GM12872 (cell line): ENCODE measurements around the gene CCN5.

Experiments
- CTCF ChIP-seq: IDR thresholded peaks from 3 replicates; pipeline ENCODE4 v1.5.1; 2011; ENCODE audit warnings: low read depth, mild to moderate bottlenecking, low read length, moderate library complexity; ENCODE audit not compliant: insufficient read depth

The CCN5 gene

GRCh38 chr20:44701118-44701857 is 13.9 kb upstream of the CCN5 start:
- TF ChIP-seq CTCF: no peak

GRCh38 chr20:44701858-44702256 is 13.3 kb upstream of the CCN5 start:
- TF ChIP-seq CTCF: no peak

GRCh38 chr20:44702776-44703175 is 12.4 kb upstream of the CCN5 start:
- no peak for TF ChIP-seq CTCF

GRCh38 chr20:44703183-44703925 is 11.8 kb upstream of the CCN5 start:
- TF ChIP-seq CTCF: no peak

- no peak for TF ChIP-seq CTCF
Measured at GRCh38 chr20:44703956-44704488, 11.1 kb upstream of the CCN5 start.

GRCh38 chr20:44704551-44704971 is 10.6 kb upstream of the CCN5 start:
- no peak for TF ChIP-seq CTCF

GRCh38 chr20:44705364-44706094 is 9.6 kb upstream of the CCN5 start:
- TF ChIP-seq CTCF: no peak
